Stimulated activated CD8-positive, alpha-beta memory T cell treated with anti-CD3 and anti-CD28 coated beads, Interleukin-7, amount 100 ng/mL, for 48 hours (primary cell): Measurements from ENCODE around the gene PRSS8.

Source experiments
- DNase-seq, 2 donors: peaks; one replicate each; pipeline ENCODE4 v3.0.0-alpha.2; 2020; ENCODE audit warnings: low read depth in 1 of 2; ENCODE audit errors: extremely low read depth in 1 of 2

PRSS8 gene

GRCh38 chr16:31130336-31130891 lies 5.1 kb downstream of the PRSS8 start:
- DNase-seq, result no peak

GRCh38 chr16:31129568-31130335 lies 5.8 kb downstream of the PRSS8 start:
- DNase-seq, result no peak

- no peak for DNase-seq
Observed at GRCh38 chr16:31128711-31129567, 6.6 kb downstream of the PRSS8 start.

GRCh38 chr16:31127182-31127581 lies 8.3 kb downstream of the PRSS8 start:
- no peak for DNase-seq

GRCh38 chr16:31125844-31126243 lies 9.7 kb downstream of the PRSS8 start:
- no peak for DNase-seq

- no peak for DNase-seq
Observed at GRCh38 chr16:31120129-31120528, 15.4 kb downstream of the PRSS8 start.

GRCh38 chr16:31118223-31119155 lies 17.0 kb downstream of the PRSS8 start:
- no peak for DNase-seq

GRCh38 chr16:31117384-31118222 lies 17.9 kb downstream of the PRSS8 start, which contains the start of gene KAT8:
Gene KAT8 (plus strand): TSS chr16:31117664. CDS start chr16:31117682, 18 bp downstream.
- DNase-seq, result peak; percentile 94 to 98

- no peak for DNase-seq
Observed at GRCh38 chr16:31114468-31114867, 21.1 kb downstream of the PRSS8 start.

GRCh38 chr16:31113121-31114120 lies 22.1 kb downstream of the PRSS8 start:
- no peak for DNase-seq

GRCh38 chr16:31112711-31113110 lies 22.8 kb downstream of the PRSS8 start:
- DNase-seq, result no peak

- DNase-seq, result no peak
Observed at GRCh38 chr16:31111881-31112466, 23.6 kb downstream of the PRSS8 start.

- DNase-seq, result no peak
Observed at GRCh38 chr16:31110106-31111034, 25.2 kb downstream of the PRSS8 start.

GRCh38 chr16:31109622-31110021 lies 25.9 kb downstream of the PRSS8 start:
- no peak for DNase-seq

- DNase-seq, result no peak
Observed at GRCh38 chr16:31108794-31109558, 26.6 kb downstream of the PRSS8 start.
